ENCODE data around the gene MOV10.

Gene MOV10

GRCh38 chr1:112687785-112688496, 13.5 kb downstream of the MOV10 start:
- no peak overlapping the region for H3K4me3 ChIP-seq (ENCODE audit: low read length)

GRCh38 chr1:112688781-112689193, 14.3 kb downstream of the MOV10 start:
- TF ChIP-seq ZNF274 (IDR thresholded peaks at IDR 0.05; ENCODE audit: low read depth, low read length), result no peak
- H3K4me3 ChIP-seq (ENCODE audit: low read length), result no peak overlapping the region

More at GRCh38 chr1:112687785-112688496, 13.5 kb downstream of the MOV10 start:
- no peak for TF ChIP-seq ZNF274 (IDR thresholded peaks at IDR 0.05; ENCODE audit: low read depth, low read length)

GRCh38 chr1:112689196-112689841, 14.9 kb downstream of the MOV10 start:
- TF ChIP-seq ZNF274 (IDR thresholded peaks at IDR 0.05; ENCODE audit: low read depth, low read length), result no peak
- no peak overlapping the region for H3K4me3 ChIP-seq (ENCODE audit: low read length)

DNA sequence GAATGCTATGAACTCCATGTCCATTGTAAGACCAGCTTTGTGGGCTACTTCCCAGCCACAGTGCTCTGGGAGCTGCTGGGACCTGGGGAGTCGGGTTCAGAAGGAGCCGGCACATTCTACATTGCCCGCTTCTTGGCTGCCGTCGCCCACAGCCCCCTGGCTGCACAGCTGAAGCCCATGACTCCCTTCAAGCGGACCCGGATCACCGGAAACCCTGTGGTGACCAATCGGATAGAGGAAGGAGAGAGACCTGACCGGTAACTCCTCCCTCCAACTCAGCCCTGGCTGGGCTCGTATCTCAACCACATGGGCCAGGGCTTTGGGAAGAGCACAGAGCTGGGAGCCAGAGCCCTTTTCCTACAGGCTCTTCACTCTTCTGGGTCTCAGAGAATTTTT, 15.4 kb downstream of the MOV10 start:
- no peak for TF ChIP-seq ZNF274 (IDR thresholded peaks at IDR 0.05; ENCODE audit: low read depth, low read length)

DNA sequence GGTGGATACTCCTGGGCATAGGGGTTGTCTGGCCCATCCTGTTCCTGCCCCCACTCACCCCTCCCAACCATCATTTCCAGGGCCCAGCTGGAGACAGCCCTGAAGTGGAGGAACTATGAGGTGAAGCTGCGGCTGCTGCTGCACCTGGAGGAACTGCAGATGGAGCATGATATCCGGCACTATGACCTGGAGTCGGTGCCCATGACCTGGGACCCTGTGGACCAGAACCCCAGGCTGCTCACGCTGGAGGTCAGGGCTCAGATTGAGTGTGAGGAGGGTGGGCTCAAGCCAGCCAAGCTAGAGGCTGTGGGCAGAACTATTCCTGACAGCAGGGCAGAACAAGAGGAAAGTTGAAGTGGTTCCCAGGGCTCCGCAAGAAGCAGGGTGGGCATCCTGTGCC, 18.2 kb downstream of the MOV10 start:
- no peak overlapping the region for H3K4me3 ChIP-seq (ENCODE audit: low read length)
- no peak for TF ChIP-seq ZNF274 (IDR thresholded peaks at IDR 0.05; ENCODE audit: low read depth, low read length)

More for the DNA sequence above, 15.4 kb downstream of the MOV10 start:
- no peak overlapping the region for H3K4me3 ChIP-seq (ENCODE audit: low read length)

DNA sequence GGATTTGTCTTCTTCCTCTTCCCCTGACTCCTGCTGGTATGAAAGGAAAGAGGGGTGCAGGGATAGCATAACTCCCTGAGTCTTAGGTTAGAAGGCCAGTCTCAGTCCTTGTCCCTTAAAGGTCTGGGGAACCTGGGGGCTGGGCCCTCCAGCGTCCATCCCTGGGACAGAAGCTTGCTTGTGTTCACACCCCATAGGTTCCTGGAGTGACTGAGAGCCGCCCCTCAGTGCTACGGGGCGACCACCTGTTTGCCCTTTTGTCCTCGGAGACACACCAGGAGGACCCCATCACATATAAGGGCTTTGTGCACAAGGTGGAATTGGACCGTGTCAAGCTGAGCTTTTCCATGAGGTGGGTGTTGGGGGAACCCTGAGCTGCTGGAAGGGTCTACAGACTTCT, 19.4 kb downstream of the MOV10 start:
- H3K4me3 ChIP-seq (ENCODE audit: low read length), result no peak overlapping the region
- no peak for TF ChIP-seq ZNF274 (IDR thresholded peaks at IDR 0.05; ENCODE audit: low read depth, low read length)

GRCh38 chr1:112694363-112694929, 20.0 kb downstream of the MOV10 start:
- no peak overlapping the region for H3K4me3 ChIP-seq (ENCODE audit: low read length)
- TF ChIP-seq ZNF274 (IDR thresholded peaks at IDR 0.05; ENCODE audit: low read depth, low read length), result no peak

DNA sequence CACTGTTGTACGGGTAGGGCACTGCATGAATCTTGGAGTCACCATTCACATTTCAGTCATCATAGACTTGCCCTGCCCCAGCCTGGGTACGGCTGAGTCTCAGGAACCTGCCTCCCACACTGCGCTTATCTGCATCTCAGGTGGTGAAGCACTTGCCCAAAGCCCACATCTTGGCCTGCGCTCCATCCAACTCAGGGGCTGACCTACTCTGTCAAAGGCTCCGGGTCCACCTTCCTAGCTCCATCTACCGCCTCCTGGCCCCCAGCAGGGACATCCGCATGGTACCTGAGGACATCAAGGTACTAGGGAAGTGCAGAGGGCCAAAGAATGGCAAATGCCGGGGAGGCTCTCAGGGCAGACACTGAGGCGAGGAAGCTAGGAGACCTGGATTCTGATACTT, 20.8 kb downstream of the MOV10 start:
- H3K4me3 ChIP-seq (ENCODE audit: low read length), result no peak overlapping the region
- TF ChIP-seq ZNF274 (IDR thresholded peaks at IDR 0.05; ENCODE audit: low read depth, low read length), result no peak

GRCh38 chr1:112696578-112697314, 22.3 kb downstream of the MOV10 start:
- TF ChIP-seq ZNF274 (IDR thresholded peaks at IDR 0.05; ENCODE audit: low read depth, low read length), result no peak
- H3K4me3 ChIP-seq (ENCODE audit: low read length), result no peak overlapping the region

GRCh38 chr1:112697781-112698201, 23.3 kb downstream of the MOV10 start:
- no peak overlapping the region for H3K4me3 ChIP-seq (ENCODE audit: low read length)

DNA sequence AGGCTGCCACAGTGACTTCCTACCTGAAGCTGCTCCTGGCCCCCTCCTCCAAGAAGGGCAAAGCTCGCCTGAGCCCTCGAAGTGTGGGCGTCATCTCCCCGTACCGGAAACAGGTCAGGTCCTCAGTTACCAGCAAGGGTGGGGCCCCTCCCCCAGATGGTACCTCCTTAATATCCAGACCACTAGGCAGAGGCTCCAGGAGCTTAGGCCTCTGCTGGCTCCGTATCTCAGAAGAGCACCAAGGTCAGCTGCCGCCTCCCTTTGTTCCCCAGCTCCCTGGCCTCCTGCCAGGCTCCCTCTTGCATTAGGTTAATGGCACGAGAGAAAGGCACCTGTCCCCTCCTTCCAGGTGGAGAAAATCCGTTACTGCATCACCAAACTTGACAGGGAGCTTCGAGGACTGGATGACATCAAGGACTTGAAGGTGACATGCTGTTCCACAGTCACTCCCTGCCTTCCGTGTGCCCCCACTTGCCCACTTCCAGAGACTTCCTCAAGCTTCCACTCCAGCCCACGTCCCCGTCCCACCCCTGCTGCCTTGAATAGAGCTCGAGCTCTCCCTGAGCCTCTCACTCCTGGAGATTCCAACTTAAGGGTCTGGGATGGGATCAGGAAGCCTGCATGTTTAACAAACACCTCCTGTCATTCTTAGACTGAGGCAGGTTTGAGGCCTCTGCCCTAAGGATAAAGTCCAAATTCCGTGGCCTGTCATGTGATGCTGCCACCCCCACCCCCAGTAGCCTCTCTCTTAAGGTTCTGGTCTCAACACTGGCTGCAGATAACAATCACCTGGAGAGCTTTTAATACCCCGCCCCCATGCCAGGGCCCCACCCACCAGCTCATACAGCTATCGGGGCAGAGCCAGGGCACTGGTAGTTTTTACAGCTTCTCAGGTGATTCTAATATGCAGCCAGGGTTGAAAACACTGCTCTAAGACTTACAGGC, 24.2 kb downstream of the MOV10 start:
- no peak overlapping the region for H3K4me3 ChIP-seq (ENCODE audit: low read length)
- no peak for TF ChIP-seq ZNF274 (IDR thresholded peaks at IDR 0.05; ENCODE audit: low read depth, low read length)

More at GRCh38 chr1:112697781-112698201, 23.3 kb downstream of the MOV10 start:
- no peak for TF ChIP-seq ZNF274 (IDR thresholded peaks at IDR 0.05; ENCODE audit: low read depth, low read length)

GRCh38 chr1:112699425-112700144, 25.1 kb downstream of the MOV10 start:
- no peak for TF ChIP-seq ZNF274 (IDR thresholded peaks at IDR 0.05; ENCODE audit: low read depth, low read length)
- no peak overlapping the region for H3K4me3 ChIP-seq (ENCODE audit: low read length)

Measured in GM08714 (cell line).